PC-9 (cell line): ENCODE results near the gene PROK2. TPM values are rescaled to one million over a fixed set of nuclear protein-coding genes. Genes with fewer than 3 reads are reported as not detected.

Experiments
- BruUV-seq: library from RNA; stranded (reverse); fragments of 400-500 nt; replicated peaks from 2 replicates; lab custom pipeline; 2021; lab: Mats Ljungman, UMichigan
- CTCF ChIA-PET: fragments of 300-600 bp; sonication (Branson Sonifier 250); formaldehyde crosslinking; loops from one replicate; lab custom pipeline; 2022; ENCODE audit warnings: antibody characterized with exemption; lab: Charles Lee
- POLR2A ChIA-PET: fragments of 300-600 bp; sonication (Branson Sonifier 250); formaldehyde crosslinking; loops from one replicate; lab custom pipeline; 2022; ENCODE audit warnings: antibody characterized with exemption; ENCODE audit not compliant: unreplicated experiment; lab: Charles Lee
- DNase-seq, 2 experiments: peaks; one replicate each; pipeline versions ENCODE4 v3.0.0 to v3.0.0-alpha.2; 2015 to 2022; ENCODE audit warnings: mixed read lengths in 1 of 2
- H2AFZ ChIP-seq: fragments of 200-600 bp; sonication (generic); 2 replicates; pipeline ENCODE4 v1.8.1; 2017; ENCODE audit warnings: antibody characterized with exemption
- H3F3A ChIP-seq: fragments of 200-600 bp; sonication (generic); 2 replicates; pipeline ENCODE4 v1.8.1; 2017; ENCODE audit warnings: antibody characterized with exemption, mild to moderate bottlenecking, low read depth; ENCODE audit not compliant: insufficient read depth
- H3K27ac ChIP-seq: fragments of 200-600 bp; sonication (generic); 2 replicates; pipeline ENCODE4 v1.6.1; 2016; ENCODE audit warnings: mixed run types
- H3K27me3 ChIP-seq: fragments of 200-600 bp; sonication (generic); 2 replicates; pipeline ENCODE4 v1.6.1; 2016; ENCODE audit warnings: low read depth, mixed run types; ENCODE audit not compliant: insufficient read depth
- H3K36me3 ChIP-seq: fragments of 200-600 bp; sonication (generic); 2 replicates; pipeline ENCODE4 v1.6.1; 2016; ENCODE audit warnings: low read depth, mixed run types
- H3K4me1 ChIP-seq: fragments of 200-600 bp; sonication (generic); replicated peaks from 2 replicates; pipeline ENCODE4 v1.6.1; 2016; ENCODE audit warnings: mixed run types; ENCODE audit not compliant: insufficient read depth
- H3K4me2 ChIP-seq: fragments of 200-600 bp; sonication (generic); 2 replicates; pipeline ENCODE4 v1.6.1; 2017; ENCODE audit warnings: mixed run types
- H3K4me3 ChIP-seq: fragments of 200-600 bp; sonication (generic); 2 replicates; pipeline ENCODE4 v1.6.1; 2016; ENCODE audit warnings: mixed run types
- H3K79me2 ChIP-seq: fragments of 200-600 bp; sonication (generic); 2 replicates; pipeline ENCODE4 v1.6.1; 2017; ENCODE audit warnings: low read depth, mixed run types
- H3K9me2 ChIP-seq: fragments of 200-600 bp; sonication (generic); 2 replicates; pipeline ENCODE4 v1.8.1; 2017; ENCODE audit warnings: mild to moderate bottlenecking; ENCODE audit not compliant: insufficient read depth
- H3K9me3 ChIP-seq: fragments of 200-600 bp; sonication (generic); 2 replicates; pipeline ENCODE4 v1.8.1; 2016; ENCODE audit warnings: low read depth; ENCODE audit not compliant: insufficient read depth
- H4K20me1 ChIP-seq: fragments of 200-600 bp; sonication (generic); 2 replicates; pipeline ENCODE4 v1.8.1; 2017; ENCODE audit not compliant: insufficient read depth
- CTCF ChIP-seq: fragments of 200-600 bp; sonication (generic); conservative IDR thresholded peaks from 2 replicates; pipeline ENCODE4 v1.6.1; 2017; ENCODE audit warnings: mixed run types, antibody characterized with exemption, mild to moderate bottlenecking, moderate library complexity
- EZH2 ChIP-seq: fragments of 200-600 bp; sonication (generic); IDR thresholded peaks from 2 replicates; pipeline ENCODE4 v1.8.0; 2017; ENCODE audit warnings: antibody characterized with exemption, low read depth
- intact Hi-C: fragments of 100-400 bp; cut with micrococcal nuclease; formaldehyde crosslinking; loops from one replicate; pipeline ENCODE4 v1.10.0; 2022; ENCODE audit not compliant: unreplicated experiment
- total RNA-seq: library from RNA; stranded (reverse); gene quantifications from 2 replicates; pipeline ENCODE4 v1.2.3, GENCODE V29; 2021

PROK2 gene
- total RNA-seq, 1 experiment from 2014 or later, result not detected

- CTCF ChIA-PET, result no interaction called here
Measured at GRCh38 chr3:71815340-71816067, 30.6 kb upstream of the PROK2 start.

GRCh38 chr3:71813704-71814103 lies 28.8 kb upstream of the PROK2 start:
- no peak for TF ChIP-seq CTCF
- no peak for TF ChIP-seq EZH2
- BruUV-seq, result no TSS peak
- no peaks in the 10 kb centered on the region for H4K20me1 ChIP-seq

More at GRCh38 chr3:71815340-71816067, 30.6 kb upstream of the PROK2 start:
- no peaks in the 10 kb centered on the region for H4K20me1 ChIP-seq
- no peak overlapping the region for H3K4me2 ChIP-seq
- H3F3A ChIP-seq, result no peaks in the 10 kb centered on the region
- no peak overlapping the region for H3K4me3 ChIP-seq
- H3K36me3 ChIP-seq, result no peaks in the 10 kb centered on the region
- no peaks in the 10 kb centered on the region for H3K9me3 ChIP-seq
- no peak overlapping the region for H2AFZ ChIP-seq
- TF ChIP-seq CTCF (no peak), EZH2 (no peak)
- no peaks in the 10 kb centered on the region for H3K4me1 ChIP-seq
- BruUV-seq, result no TSS peak
- no peak overlapping the region for H3K27ac ChIP-seq
- H3K79me2 ChIP-seq, result no peaks in the 10 kb centered on the region
- intact Hi-C loops, result no loop called here
- H3K9me2 ChIP-seq, result no peaks in the 10 kb centered on the region
- POLR2A ChIA-PET, result no interaction called here
- DNase-seq, result no peak
- H3K27me3 ChIP-seq, result peaks cover 8% of the 10 kb centered on the region; the same call in 1 of the 2 replicates

GRCh38 chr3:71813073-71813472 lies 28.1 kb upstream of the PROK2 start:
- no peaks in the 10 kb centered on the region for H4K20me1 ChIP-seq
- no peaks in the 10 kb centered on the region for H3K9me3 ChIP-seq
- no peak for DNase-seq
- ChIA-PET POLR2A (no interaction called here), CTCF (no interaction called here)
- intact Hi-C loops, result no loop called here
- no peaks in the 10 kb centered on the region for H3K9me2 ChIP-seq
- no peaks in the 10 kb centered on the region for H3F3A ChIP-seq
- no peaks in the 10 kb centered on the region for H3K36me3 ChIP-seq
- BruUV-seq, result no TSS peak
- H2AFZ ChIP-seq, result no peak overlapping the region
- no peaks in the 10 kb centered on the region for H3K4me1 ChIP-seq
- H3K4me2 ChIP-seq, result no peak overlapping the region
- H3K79me2 ChIP-seq, result no peaks in the 10 kb centered on the region
- TF ChIP-seq EZH2 (no peak), CTCF (no peak)
- peaks cover 5% of the 10 kb centered on the region; the same call in 1 of the 2 replicates for H3K27me3 ChIP-seq
- H3K27ac ChIP-seq, result no peak overlapping the region
- H3K4me3 ChIP-seq, result no peak overlapping the region

More at GRCh38 chr3:71813704-71814103, 28.8 kb upstream of the PROK2 start:
- no peak overlapping the region for H3K4me2 ChIP-seq
- H2AFZ ChIP-seq, result no peak overlapping the region
- DNase-seq, result no peak
- no peaks in the 10 kb centered on the region for H3K9me3 ChIP-seq
- no peaks in the 10 kb centered on the region for H3F3A ChIP-seq
- ChIA-PET POLR2A (no interaction called here), CTCF (no interaction called here)
- peaks cover 5% of the 10 kb centered on the region; the same call in 1 of the 2 replicates for H3K27me3 ChIP-seq
- H3K4me1 ChIP-seq, result no peaks in the 10 kb centered on the region
- H3K36me3 ChIP-seq, result no peaks in the 10 kb centered on the region
- no peak overlapping the region for H3K4me3 ChIP-seq
- H3K79me2 ChIP-seq, result no peaks in the 10 kb centered on the region
- intact Hi-C loops, result no loop called here
- H3K27ac ChIP-seq, result no peak overlapping the region
- H3K9me2 ChIP-seq, result no peaks in the 10 kb centered on the region
